GM21529 (cell line): ENCODE results near the gene SPINK5.
"Not testable (repeated sequence)": the region's sequence is repeated elsewhere in the genome, so short reads cannot be mapped to it uniquely, and the experiment has no call there.

Experiments used
- ATAC-seq: cut with Tn5 transposase; IDR thresholded peaks from one replicate; pipeline ENCODE4 v1.9.1; 2021; ENCODE audit not compliant: unreplicated experiment

SPINK5 gene, protein sequence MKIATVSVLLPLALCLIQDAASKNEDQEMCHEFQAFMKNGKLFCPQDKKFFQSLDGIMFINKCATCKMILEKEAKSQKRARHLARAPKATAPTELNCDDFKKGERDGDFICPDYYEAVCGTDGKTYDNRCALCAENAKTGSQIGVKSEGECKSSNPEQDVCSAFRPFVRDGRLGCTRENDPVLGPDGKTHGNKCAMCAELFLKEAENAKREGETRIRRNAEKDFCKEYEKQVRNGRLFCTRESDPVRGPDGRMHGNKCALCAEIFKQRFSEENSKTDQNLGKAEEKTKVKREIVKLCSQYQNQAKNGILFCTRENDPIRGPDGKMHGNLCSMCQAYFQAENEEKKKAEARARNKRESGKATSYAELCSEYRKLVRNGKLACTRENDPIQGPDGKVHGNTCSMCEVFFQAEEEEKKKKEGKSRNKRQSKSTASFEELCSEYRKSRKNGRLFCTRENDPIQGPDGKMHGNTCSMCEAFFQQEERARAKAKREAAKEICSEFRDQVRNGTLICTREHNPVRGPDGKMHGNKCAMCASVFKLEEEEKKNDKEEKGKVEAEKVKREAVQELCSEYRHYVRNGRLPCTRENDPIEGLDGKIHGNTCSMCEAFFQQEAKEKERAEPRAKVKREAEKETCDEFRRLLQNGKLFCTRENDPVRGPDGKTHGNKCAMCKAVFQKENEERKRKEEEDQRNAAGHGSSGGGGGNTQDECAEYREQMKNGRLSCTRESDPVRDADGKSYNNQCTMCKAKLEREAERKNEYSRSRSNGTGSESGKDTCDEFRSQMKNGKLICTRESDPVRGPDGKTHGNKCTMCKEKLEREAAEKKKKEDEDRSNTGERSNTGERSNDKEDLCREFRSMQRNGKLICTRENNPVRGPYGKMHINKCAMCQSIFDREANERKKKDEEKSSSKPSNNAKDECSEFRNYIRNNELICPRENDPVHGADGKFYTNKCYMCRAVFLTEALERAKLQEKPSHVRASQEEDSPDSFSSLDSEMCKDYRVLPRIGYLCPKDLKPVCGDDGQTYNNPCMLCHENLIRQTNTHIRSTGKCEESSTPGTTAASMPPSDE

DNA sequence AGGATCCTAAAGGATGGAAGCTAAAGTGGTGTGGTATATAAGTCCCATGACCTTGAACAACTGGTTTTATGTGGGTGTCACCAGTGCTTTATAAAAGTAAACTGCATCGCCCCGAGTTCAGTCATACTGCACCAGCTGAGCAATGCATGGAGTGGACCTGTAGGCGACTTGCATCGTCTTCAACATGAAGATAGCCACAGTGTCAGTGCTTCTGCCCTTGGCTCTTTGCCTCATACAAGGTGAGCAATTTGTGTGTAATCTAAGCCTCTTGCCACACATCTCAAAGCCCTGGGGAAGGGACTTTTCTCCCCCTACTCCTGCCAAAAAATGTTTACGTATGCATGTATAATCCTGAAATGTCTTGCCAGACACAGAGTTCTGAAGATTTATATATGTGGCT, at the start of gene SPINK5:
TSS of gene SPINK5 (plus strand) at position 120 of the 400 bp plus-strand sequence. CDS start at position 185, 65 bp downstream.
- no peak for ATAC-seq

DNA sequence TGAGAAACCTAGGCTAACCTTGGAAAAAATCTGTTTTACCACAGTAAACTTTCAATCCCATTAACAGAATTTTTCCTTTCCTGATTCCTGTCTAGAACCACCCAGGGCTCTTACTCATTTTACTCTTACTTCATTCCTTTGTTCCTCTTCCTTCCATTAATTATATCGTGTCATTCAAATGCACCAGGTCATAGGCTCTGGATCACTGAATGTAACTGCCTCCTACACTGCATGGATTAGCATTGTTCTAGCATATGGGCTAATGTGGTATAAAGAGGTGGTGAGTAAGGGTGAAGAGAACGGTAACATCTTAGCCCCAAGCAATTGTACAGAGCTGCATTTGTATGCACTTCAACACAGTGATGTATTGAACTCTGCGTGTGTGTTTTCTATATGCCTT, 49.5 kb upstream of the SPINK5 start:
- ATAC-seq: no peak

DNA sequence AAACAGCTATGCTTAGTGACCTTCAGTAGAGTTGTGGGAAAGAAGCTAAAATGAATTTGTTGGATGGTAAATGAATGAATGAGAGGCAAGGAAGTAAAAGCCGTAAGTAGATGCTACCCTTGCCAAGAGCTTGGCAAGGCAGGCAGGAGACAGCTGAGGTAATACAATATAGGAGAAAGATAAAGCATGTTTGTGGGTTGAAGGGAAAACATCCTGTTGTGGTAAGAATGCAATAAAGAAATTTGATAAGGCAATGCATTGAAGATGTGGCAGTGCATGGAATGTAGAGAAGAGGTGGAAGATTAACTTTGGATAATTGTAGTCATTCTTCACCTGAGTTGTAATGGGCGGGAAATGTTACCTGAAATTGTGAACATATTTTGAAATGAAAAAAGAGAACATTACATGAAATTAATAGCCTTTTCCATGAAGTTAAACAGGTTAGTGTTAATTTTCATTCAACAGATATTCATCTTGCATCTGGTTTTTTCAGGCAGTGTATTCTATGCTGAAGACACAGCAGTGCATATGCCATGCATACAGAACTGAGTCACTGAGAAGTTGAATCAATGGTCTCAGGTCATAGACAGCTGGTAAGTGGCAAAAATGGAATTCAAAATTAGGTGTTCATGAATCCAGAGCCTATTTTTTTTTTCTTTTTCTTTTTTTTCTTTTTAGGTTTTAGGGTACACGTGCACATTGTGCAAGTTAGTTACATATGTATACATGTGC, 43.4 kb upstream of the SPINK5 start:
- no peak for ATAC-seq

DNA sequence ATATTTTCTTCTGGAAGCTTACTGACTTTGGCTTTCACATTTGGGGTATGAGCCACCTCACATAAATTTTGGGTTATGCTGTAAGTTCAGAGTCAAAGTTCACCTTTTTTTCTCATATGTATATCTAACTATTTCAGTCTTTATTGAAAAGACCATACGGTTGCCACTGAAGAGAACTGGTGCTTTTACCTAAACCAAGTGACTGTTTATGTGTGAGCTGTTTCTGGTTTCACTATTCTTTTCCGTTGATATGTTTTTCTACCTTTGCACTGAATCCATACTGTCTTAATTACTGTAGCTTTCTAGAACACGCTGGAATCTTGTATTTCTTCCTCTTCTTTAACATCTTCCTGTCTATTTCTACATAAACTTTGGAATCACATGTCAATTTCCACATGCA, 36.3 kb upstream of the SPINK5 start:
- no peak for ATAC-seq

DNA sequence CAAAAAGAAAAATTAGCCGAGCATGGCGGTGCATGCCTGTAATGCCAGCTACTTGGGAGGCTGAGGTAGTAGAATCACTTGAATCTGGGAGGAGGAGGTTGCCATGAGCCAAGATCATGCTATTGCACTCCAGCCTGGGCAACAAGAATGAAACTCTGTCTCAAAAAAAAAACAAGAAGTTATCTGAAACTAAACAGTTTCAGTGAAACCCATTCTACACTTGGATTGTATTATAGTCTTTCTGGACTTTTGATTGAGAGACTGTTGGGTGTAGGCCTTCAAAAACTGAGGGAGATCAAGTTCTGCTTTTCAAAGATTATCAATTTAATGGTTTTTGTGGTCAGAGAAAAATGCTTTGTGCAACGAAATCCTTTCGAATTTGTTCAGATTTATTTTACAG, 34.6 kb upstream of the SPINK5 start:
- no peak for ATAC-seq

DNA sequence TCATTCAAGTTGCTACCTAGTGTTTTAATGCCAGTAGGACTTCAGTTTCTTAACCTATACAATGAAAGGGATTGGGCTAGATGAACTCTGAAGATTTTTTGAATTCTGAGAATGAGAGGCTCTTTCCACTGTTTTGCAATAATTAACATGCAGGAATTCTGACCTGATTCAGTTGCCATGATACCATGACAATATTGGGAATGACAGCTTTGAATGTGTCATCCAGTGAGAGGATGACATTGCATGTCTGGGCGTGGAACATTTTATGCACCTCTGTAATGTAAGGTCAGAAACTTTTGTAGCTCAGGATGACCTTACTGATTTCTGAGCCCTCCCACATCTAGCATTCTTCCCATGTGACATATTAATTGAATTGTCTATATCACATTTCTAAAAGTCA, 30.6 kb upstream of the SPINK5 start:
- no peak for ATAC-seq

DNA sequence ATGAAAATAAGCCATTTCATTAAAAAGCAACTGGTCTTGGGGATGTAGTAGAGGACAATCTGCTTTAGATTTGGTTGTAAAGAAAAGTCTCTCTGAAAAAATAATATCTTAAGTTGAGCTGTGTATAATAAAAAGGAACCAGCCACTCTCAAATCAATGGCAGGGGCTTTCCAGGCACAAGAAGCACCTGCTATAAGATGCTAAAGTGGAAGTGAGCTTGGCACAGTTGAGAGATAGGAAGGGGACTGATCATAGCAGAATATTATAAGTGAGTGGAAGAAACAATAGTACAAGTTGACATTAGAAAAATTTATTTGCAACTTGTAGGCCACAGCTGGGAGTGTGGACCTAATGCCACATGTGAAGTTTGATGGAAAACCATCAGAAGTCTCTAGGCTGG, 28.1 kb upstream of the SPINK5 start:
- no peak for ATAC-seq

DNA sequence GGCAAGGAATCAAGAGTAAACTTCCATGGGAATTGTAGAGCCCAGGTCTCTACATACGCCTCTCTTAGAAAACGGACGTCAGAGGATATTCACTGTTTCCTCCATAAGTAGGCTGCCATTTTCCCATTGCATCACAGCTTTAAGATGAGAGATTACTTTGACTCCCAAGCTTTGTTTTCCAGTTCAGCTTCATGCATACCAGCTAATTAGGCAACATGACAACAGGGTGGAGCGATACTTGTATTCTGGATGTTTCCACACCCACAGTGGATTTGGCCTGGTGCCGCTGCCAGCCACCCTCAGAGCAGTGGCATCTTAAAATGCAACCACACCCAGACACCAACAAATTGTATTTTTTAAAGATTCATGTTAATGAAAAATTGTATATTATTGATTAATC, 20.9 kb upstream of the SPINK5 start:
- ATAC-seq: no peak

DNA sequence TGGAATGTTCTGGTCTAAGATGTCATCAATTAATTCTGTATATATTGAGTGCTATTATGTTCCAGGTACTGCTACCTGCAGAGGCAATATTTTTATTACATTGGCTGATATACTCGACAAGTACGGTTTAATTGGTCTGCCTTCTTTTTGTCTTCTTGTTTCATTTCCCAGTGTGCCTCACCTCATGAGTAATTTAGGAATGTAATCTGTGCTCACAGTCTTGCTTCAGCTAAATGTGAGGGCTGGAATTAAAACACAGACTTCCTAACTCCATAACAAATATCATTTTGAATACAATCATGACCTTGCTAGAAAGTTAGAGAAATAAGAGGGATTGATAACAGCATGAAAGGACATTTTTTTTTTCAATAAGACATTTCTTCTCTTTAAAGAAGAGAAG, 20.1 kb upstream of the SPINK5 start:
- no peak for ATAC-seq

DNA sequence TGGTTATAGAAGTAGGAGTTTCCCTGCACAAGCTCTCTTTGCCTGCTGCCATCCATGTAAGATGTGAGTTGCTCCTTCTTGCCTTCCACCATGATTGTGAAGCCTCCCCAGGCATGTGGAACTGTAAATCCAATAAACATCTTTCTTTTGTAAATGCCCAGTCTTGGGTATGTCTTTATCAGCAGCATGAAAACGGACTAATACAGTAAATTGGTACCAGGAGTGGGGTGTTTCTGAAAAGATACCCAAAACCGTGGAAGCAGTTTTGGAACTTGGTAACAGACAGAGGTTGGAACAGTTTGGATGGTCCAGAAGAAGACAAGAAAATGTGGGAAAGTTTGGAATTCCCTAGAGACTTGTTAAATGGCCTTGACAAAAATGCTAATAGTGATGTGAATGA, 8.6 kb upstream of the SPINK5 start:
- not testable (repeated sequence) for ATAC-seq

DNA sequence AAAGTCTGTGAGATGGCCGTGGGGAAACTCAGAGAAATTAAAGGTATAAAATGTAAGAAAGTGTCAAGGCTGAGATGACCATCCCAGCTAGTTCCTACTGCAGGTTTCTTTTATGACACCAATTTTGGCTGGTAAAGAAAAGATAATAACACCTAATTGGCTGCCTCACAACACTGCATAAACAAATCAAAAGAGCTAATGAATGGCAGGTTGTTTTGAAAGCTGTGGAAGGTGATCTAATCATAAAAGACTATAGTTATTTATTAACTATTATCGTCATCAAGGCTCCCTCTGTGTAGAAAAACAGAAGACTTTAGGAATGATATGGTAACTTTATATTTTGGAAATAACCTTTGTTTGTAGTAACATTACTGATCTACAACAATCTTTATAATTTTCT, 3.5 kb upstream of the SPINK5 start:
- ATAC-seq: no peak

DNA sequence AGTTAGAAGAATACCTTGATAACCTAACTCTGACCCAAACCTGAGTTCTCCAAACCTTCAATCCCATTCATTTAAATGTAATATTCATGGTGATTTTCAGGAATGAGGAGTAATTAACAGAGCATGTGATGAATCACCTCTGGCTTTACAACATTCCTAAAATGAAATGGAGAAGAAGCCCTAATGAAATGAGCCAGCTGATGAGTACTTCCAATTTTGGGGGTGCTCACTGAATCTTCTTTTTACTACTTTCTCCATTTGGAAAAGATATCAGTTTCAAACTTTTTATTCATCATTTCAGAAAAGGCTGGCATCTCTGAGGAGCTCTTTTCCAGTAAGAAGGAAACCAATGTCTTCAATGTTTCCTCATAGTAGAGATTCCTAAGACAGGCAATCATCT, 2.9 kb upstream of the SPINK5 start:
- ATAC-seq: no peak

DNA sequence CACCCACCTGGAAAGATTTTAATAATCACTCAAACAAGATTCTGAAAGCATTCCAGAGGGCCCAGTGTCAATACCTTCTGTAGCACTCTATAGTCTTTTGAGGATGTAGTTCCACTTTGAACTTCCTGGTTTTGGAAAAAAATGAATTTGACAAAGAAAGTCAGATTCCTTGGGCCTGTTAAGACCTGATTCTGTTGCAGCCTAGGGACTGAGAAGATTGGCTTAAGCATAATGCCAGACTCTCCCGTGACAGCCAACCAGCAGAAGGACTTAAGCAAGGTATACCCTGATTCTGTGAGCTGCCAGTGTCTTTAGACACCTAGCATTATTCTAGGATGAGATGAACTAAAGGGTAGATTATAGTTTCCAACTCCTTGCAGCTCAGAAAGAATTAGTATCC, 6.8 kb downstream of the SPINK5 start:
- no peak for ATAC-seq

DNA sequence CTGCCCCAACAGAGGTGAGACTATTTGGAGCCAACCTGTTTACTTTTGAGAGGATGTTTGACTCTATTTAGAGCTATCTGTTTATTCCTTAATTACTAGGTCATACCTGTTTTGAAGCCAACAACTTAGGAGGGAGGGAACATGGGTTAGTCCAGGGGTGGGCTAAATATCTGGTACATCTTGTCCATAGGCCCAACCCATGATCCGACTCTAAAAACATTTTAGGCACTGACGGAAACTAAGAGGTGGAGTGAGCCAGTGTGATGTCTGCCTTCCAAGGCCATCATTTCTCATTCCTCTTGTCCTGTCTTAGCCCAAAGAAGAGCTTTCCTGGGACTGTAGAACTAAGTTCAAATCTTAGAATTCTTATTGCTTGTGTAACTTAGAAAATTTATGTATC, 8.4 kb downstream of the SPINK5 start:
- ATAC-seq: no peak

DNA sequence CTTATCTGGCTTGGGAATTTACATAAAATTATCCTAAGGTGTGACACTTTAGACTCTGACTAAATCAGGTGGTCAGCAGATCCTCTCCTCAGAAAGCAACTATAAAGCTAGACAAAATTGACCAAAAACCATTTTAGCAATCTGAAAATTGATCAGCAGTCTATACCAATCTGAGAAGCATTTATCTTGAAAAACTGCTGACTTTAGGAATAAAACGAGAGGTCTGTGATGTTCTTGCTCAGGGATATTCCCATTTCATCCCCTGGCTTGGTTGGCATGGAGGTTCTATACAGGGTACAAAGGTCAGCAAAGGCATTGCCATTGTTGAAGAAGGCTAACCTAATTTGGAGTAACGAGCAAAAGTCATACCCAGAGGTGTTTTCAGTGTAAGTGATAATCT, 11.7 kb downstream of the SPINK5 start:
- ATAC-seq: no peak

DNA sequence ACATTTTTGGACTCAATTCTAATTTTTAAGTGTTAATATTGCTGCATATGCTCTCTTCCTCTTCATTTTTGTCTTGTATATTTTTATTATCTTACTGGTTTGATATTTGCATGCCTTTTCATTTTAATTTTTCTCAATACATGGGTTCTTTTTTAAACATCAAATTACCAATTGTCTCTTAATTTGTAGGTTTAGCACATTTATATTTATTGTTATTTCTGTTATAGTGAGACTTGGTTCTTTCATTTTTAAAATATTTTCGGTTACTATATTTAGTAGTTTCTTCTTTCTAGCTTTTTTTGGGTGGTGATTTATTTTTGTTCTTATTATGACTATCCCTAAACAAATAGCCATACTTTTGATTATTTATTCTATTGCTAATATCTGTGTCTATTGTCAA, 19.4 kb downstream of the SPINK5 start:
- no peak for ATAC-seq

DNA sequence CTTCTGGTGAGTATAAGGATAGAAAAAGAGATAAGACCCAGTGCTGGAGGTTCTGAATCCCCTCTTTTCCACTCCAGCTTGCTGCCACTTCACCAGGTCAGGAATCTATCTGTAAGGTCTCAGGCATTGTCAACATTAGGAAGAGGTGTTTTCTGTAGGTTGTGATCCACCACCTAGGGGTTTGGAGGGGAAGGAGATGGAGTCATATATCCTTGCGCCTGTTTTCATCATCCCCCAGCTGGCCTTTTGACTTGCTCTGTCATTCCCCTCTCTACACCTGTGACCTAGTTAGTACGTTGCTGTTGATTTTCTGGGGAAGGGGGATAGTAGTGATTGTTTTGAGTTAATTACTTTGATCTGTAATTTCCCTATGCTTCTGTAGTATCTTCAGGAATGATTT, 20.5 kb downstream of the SPINK5 start:
- ATAC-seq: no peak

DNA sequence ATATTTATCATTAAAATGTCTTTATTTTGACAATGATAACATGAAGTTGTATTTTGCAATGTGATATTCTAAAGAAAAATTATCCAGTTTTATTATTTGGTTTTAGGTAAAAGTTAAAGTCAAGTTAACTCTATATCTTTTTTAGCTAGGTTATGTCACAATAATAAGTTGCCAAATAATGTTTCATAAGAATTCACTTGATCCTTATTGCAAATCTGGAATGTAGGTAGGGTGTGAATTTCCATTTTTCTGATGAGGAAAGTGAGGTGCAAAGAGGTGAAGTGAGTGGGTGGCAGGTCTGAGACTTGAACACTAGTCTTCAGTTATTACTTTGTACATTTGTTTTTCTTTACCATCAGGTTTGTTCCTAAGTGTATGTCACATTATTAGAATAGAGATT, 21.5 kb downstream of the SPINK5 start:
- ATAC-seq: no peak

DNA sequence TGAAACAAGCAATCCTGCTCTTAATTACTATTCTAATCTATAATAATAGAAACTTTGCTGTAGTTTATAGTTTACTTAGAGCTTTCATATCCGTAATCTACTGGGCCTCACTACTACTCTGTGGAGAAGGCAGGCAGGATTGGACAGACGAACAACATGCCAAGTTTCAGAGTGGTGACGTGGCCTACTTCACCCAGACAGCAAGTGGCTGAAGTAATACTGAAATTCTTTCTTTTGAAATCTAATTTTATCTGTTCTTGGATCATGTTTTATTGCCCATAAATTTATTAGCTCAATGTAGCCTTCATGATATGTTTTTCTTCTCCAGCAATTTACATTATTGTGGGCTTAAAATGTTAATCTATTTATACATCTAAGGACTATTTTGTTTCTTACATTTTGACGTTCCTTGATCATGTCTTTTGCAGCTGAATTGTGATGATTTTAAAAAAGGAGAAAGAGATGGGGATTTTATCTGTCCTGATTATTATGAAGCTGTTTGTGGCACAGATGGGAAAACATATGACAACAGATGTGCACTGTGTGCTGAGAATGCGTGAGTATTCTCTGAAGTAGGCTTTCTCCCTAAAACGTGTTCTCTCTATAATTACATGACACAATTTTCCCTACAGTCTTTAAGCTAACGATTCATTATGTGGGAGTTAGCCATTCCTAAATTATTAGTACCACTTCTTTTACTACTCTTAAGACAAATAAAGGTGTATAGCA, 22.4 kb downstream of the SPINK5 start:
- ATAC-seq: no peak

DNA sequence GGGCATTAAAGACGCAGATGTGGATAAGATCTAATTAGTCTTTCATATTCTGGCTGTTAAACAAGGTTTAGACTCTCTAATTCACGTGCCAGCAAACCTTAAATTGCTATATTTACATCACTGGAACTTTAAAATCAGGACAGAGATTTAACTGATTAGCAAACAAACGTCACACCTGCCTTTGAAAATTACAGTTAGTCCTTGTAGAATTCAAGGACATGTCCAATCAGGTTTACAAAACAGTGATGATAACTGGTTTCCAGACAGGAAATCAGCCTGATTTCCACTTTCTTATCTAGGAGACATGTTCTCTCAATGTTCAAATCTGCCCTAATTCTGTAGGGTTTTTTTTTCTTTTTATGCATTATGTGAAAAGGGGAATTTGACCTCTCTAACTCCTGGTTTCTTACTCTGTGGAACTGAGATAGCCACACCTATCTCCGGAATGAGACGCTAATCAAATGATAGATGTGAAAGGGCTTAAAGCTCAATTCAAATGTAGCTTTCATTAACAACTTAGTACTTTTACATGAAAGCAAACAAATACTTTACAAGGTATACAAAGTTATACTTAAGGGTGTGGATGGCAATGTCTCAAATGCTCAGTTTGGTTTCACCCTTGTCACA, 26.5 kb downstream of the SPINK5 start:
- no peak for ATAC-seq
